SIG-M5 treated with dmso at 0.1 percent for 504 hours (cell line): Measurements from ENCODE around the gene SLC16A9.
"Not testable (repeated sequence)": the region's sequence is repeated elsewhere in the genome, so short reads cannot be mapped to it uniquely, and the experiment has no call there.

Experiments
- DNase-seq: peaks from one replicate; lab custom pipeline; 2025; ENCODE audit not compliant: unreplicated experiment; lab: John Stamatoyannopoulos, UW

The SLC16A9 gene

GRCh38 chr10:59677253-59677831, 32.3 kb downstream of the SLC16A9 start:
- DNase-seq, result peak; percentile 1

- peak; percentile 1 for DNase-seq
Observed at GRCh38 chr10:59675812-59676211, 33.8 kb downstream of the SLC16A9 start.

GRCh38 chr10:59674215-59674836, 35.3 kb downstream of the SLC16A9 start:
- DNase-seq, result no peak

- no peak for DNase-seq
Observed at GRCh38 chr10:59672150-59672875, 37.3 kb downstream of the SLC16A9 start.

- no peak for DNase-seq
Observed at GRCh38 chr10:59670269-59670668, 39.4 kb downstream of the SLC16A9 start.

GRCh38 chr10:59668096-59668495, 41.6 kb downstream of the SLC16A9 start:
- no peak for DNase-seq

- no peak for DNase-seq
Observed at GRCh38 chr10:59666310-59666709, 43.3 kb downstream of the SLC16A9 start.

- DNase-seq, result not testable (repeated sequence)
Observed at GRCh38 chr10:59663213-59663612, 46.4 kb downstream of the SLC16A9 start.

- DNase-seq, result no peak
Observed at GRCh38 chr10:59657724-59658123, 51.9 kb downstream of the SLC16A9 start.

- no peak for DNase-seq
Observed at GRCh38 chr10:59655309-59655708, 54.3 kb downstream of the SLC16A9 start.

- DNase-seq, result peak; percentile 78
Observed at GRCh38 chr10:59654007-59654406, 55.6 kb downstream of the SLC16A9 start.

- no peak for DNase-seq
Observed at GRCh38 chr10:59651902-59652301, 57.7 kb downstream of the SLC16A9 start.

- no peak for DNase-seq
Observed at GRCh38 chr10:59649606-59650346, 59.9 kb downstream of the SLC16A9 start.

GRCh38 chr10:59648711-59649201, 60.9 kb downstream of the SLC16A9 start:
- DNase-seq, result no peak

GRCh38 chr10:59644841-59645240, 64.8 kb downstream of the SLC16A9 start:
- DNase-seq, result no peak

GRCh38 chr10:59641688-59642087, 68.0 kb downstream of the SLC16A9 start:
- not testable (repeated sequence) for DNase-seq

GRCh38 chr10:59635502-59636290, 74.0 kb downstream of the SLC16A9 start:
- no peak for DNase-seq

- DNase-seq, result no peak
Observed at GRCh38 chr10:59634102-59634501, 75.5 kb downstream of the SLC16A9 start.

GRCh38 chr10:59633063-59633462, 76.6 kb downstream of the SLC16A9 start:
- no peak for DNase-seq
